Endothelial cell of umbilical vein (primary cell): ENCODE data around the gene PLB1. TPM values are rescaled to one million over a fixed set of nuclear protein-coding genes. Genes with fewer than 3 reads are reported as not detected.

Experiments
- BruUV-seq: library from RNA; stranded (reverse); fragments of 400-500 nt; replicated peaks from 2 replicates; lab custom pipeline; 2021; lab: Mats Ljungman, UMichigan
- CTCF ChIA-PET: fragments of 300-600, 350-600 bp; sonication (Branson Sonifier 250); formaldehyde crosslinking; loops from one replicate; lab custom pipeline; 2021; ENCODE audit warnings: antibody characterized with exemption, inconsistent platforms; lab: Charles Lee
- POLR2A ChIA-PET: fragments of 300-600, 350-600 bp; sonication (Branson Sonifier 250); formaldehyde crosslinking; loops from one replicate; lab custom pipeline; 2021; ENCODE audit warnings: antibody characterized with exemption, inconsistent platforms; lab: Charles Lee
- DNase-seq: peaks from one replicate; pipeline ENCODE4 v3.0.0-alpha.2; 2011; ENCODE audit warnings: low read depth, low spot score
- FAIRE-seq: peaks from 2 replicates; lab custom pipeline; 2011; peaks lifted over from hg19 to GRCh38; lab: Jason Lieb, UNC
- H2AFZ ChIP-seq: 2 replicates; pipeline ENCODE4 v1.6.0; 2012; ENCODE audit warnings: low read depth, low read length, control low read depth, inconsistent platforms
- H3K27ac ChIP-seq: 2 replicates; pipeline ENCODE4 v1.5.1; 2011; ENCODE audit warnings: low read depth, mild to moderate bottlenecking, control low read depth, low read length, moderate library complexity; ENCODE audit not compliant: insufficient read depth
- H3K27me3 ChIP-seq, 2 experiments: 2 replicates each; pipeline versions ENCODE4 v1.6.0 to v1.6.1; 2011; ENCODE audit warnings: low read length in 2 of 2, mixed read lengths in 1 of 2; ENCODE audit not compliant: control insufficient read depth in 2 of 2, insufficient read depth in 2 of 2
- H3K36me3 ChIP-seq, 2 experiments: 2 replicates in 1 of 2; 3 replicates in 1 of 2; pipeline ENCODE4 v1.5.1; 2011; ENCODE audit warnings: low read length in 2 of 2, mild to moderate bottlenecking in 1 of 2, moderate library complexity in 1 of 2; ENCODE audit not compliant: control insufficient read depth in 2 of 2, insufficient read depth in 2 of 2; ENCODE audit errors: extremely low read depth in 1 of 2
- H3K4me1 ChIP-seq: 3 replicates; pipeline ENCODE4 v1.5.1; 2011; ENCODE audit warnings: mild to moderate bottlenecking, low read length; ENCODE audit not compliant: control insufficient read depth, insufficient read depth; ENCODE audit errors: extremely low read depth
- H3K4me2 ChIP-seq: 2 replicates; pipeline ENCODE4 v1.6.1; 2011; ENCODE audit warnings: low read length, control low read depth, mixed read lengths; ENCODE audit not compliant: insufficient read depth
- H3K4me3 ChIP-seq, 3 experiments: fragments of 200-600 bp in 1 of 3; sonication (generic), shearing (Covaris generic) in 1 of 3; replicated peaks in 1 of 3; 2 replicates each; pipeline ENCODE4 v1.5.1; 2011 to 2016; ENCODE audit warnings: control low read depth in 3 of 3, low read length in 3 of 3, mild to moderate bottlenecking in 2 of 3, inconsistent platforms in 1 of 3, low read depth in 1 of 3, moderate library complexity in 1 of 3; ENCODE audit not compliant: insufficient read depth in 1 of 3
- H3K79me2 ChIP-seq: 2 replicates; pipeline ENCODE4 v1.6.0; 2012; ENCODE audit warnings: low read length, inconsistent platforms; ENCODE audit not compliant: control insufficient read depth, insufficient read depth
- H3K9ac ChIP-seq: replicated peaks from 2 replicates; pipeline ENCODE3; 2011; ENCODE audit warnings: low read length, control low read depth; ENCODE audit not compliant: insufficient read depth; ENCODE audit errors: extremely low read depth
- H3K9me1 ChIP-seq: replicated peaks from 3 replicates; pipeline ENCODE4 v1.6.0; 2011; ENCODE audit warnings: mild to moderate bottlenecking, low read length; ENCODE audit not compliant: control insufficient read depth, insufficient read depth; ENCODE audit errors: extremely low read depth
- H3K9me3 ChIP-seq: replicated peaks from 2 replicates; pipeline ENCODE4 v1.5.1; 2012; ENCODE audit warnings: low read length, inconsistent platforms; ENCODE audit not compliant: control insufficient read depth, insufficient read depth
- H4K20me1 ChIP-seq: replicated peaks from 2 replicates; pipeline ENCODE3; 2011; ENCODE audit warnings: mild to moderate bottlenecking, low read length; ENCODE audit not compliant: control insufficient read depth, insufficient read depth; ENCODE audit errors: extremely low read depth
- EZH2 ChIP-seq: IDR thresholded peaks from 2 replicates; pipeline ENCODE4 v1.6.1; 2012; ENCODE audit warnings: borderline replicate concordance, low read depth, mild to moderate bottlenecking, moderate library complexity, low read length, inconsistent platforms; ENCODE audit not compliant: severe bottlenecking
- FOS ChIP-seq: IDR thresholded peaks from 2 replicates; pipeline ENCODE4 v1.6.1; 2011; ENCODE audit warnings: mild to moderate bottlenecking, low read length, moderate library complexity, borderline replicate concordance; ENCODE audit not compliant: insufficient read depth
- GATA2 ChIP-seq: IDR thresholded peaks from 2 replicates; pipeline ENCODE4 v1.7.0; 2011; ENCODE audit warnings: low read depth, mild to moderate bottlenecking, moderate library complexity, mixed read lengths, low read length; ENCODE audit not compliant: insufficient read length, insufficient read depth
- JUN ChIP-seq: IDR thresholded peaks from 2 replicates; pipeline ENCODE4 v1.6.1; 2011; ENCODE audit warnings: borderline replicate concordance, low read depth; ENCODE audit not compliant: insufficient read length, insufficient read depth
- MYC ChIP-seq: IDR thresholded peaks from one replicate; pipeline ENCODE4 v1.6.1; 2011; ENCODE audit warnings: mild to moderate bottlenecking, low read depth, low read length
- POLR2A ChIP-seq: IDR thresholded peaks from 2 replicates; pipeline ENCODE4 v1.6.1; 2012; ENCODE audit warnings: low read depth, mild to moderate bottlenecking, control low read depth, low read length
- POLR2AphosphoS5 ChIP-seq: IDR thresholded peaks from 2 replicates; pipeline ENCODE4 v1.6.1; 2012; ENCODE audit warnings: low read depth, mild to moderate bottlenecking, control low read depth, low read length, moderate library complexity; ENCODE audit not compliant: insufficient read depth
- dilution Hi-C: fragments of 300-500 bp; cut with MboI; formaldehyde crosslinking; loops from one replicate; pipeline ENCODE4 v1.15.0; 2019; ENCODE audit warnings: low sequenced_read_pairs; ENCODE audit not compliant: extremely low pct_ligation_motif_present
- intact Hi-C: fragments of 100-400 bp; cut with micrococcal nuclease; formaldehyde crosslinking; loops from one replicate; pipeline ENCODE4 v1.10.0; 2022
- polyA plus RNA-seq, 4 experiments: library from polyadenylated mRNA; depleted of rRNA in 3 of 4; stranded (reverse) in 3 of 4; unstranded in 1 of 4; fragments of >200 nt; gene quantifications; 2 replicates each; pipeline versions ENCODE4 v1.2.1 to v1.2.3, GENCODE V29; 2011 to 2012; ENCODE audit warnings: missing spikeins in 1 of 4
- total RNA-seq: library from RNA; stranded (reverse); gene quantifications from 2 replicates; pipeline ENCODE4 v1.2.3, GENCODE V29; 2021
- TF ChIP-seq, protein P1 (sequence below): IDR thresholded peaks from 2 replicates; pipeline ENCODE4 v1.6.1; 2011; ENCODE audit not compliant: insufficient read depth, insufficient read length
- TF ChIP-seq, protein P2 (sequence below), 2 donors: IDR thresholded peaks; 1 replicate in 1 of 2; 2 replicates in 1 of 2; pipeline ENCODE4 v1.5.1; 2011; ENCODE audit warnings: low read length in 2 of 2, mild to moderate bottlenecking in 2 of 2, moderate library complexity in 2 of 2, control low read depth in 1 of 2, inconsistent platforms in 1 of 2, low read depth in 1 of 2; ENCODE audit not compliant: insufficient read depth in 1 of 2; ENCODE audit errors: extremely low read depth in 1 of 2

PLB1 gene
- total and polyA plus RNA-seq, 2 donors (not counting 3 experiments of a cell fraction or from before 2014, with no cell fraction given): 0.75 to 0.80 TPM

DNA sequence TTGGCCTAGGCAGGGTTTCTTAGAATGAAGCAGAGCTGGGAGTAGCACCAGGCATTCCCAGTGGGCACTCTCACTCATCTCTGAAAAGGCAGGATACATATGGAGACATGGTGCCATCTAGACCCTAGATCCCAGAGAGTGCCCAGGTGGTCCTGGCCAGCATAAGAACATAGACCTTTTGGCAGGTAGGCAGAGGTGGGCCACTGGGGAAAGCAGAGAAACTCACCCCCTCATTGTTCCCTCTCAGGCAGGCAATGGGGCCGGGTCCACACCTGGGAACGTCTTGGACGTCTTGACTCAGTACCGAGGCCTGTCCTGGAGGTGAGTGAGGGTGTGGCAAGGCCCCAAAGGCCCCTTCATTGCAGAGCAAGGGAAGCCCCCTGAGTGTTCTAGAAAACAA is 69.2 kb downstream of the PLB1 start:
- no peaks in the 10 kb centered on the region for H3K9me3 ChIP-seq
- CTCF ChIA-PET: interaction anchor here (5.0 kb wide), 1 partner anchor 30 kb away, joined by 96 read pairs; no protein-coding TSS in a partner anchor
- no peak overlapping the region for H3K27ac ChIP-seq
- no peak for TF ChIP-seq POLR2A
- no peak for TF ChIP-seq FOS
- TF ChIP-seq, protein P1, sequence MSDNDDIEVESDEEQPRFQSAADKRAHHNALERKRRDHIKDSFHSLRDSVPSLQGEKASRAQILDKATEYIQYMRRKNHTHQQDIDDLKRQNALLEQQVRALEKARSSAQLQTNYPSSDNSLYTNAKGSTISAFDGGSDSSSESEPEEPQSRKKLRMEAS: no peak
- TF ChIP-seq JUN: no peak
- no peak for TF ChIP-seq GATA2
- TF ChIP-seq EZH2: no peak
- TF ChIP-seq POLR2AphosphoS5: no peak
- TF ChIP-seq MYC: no peak
- TF ChIP-seq, protein P2, sequence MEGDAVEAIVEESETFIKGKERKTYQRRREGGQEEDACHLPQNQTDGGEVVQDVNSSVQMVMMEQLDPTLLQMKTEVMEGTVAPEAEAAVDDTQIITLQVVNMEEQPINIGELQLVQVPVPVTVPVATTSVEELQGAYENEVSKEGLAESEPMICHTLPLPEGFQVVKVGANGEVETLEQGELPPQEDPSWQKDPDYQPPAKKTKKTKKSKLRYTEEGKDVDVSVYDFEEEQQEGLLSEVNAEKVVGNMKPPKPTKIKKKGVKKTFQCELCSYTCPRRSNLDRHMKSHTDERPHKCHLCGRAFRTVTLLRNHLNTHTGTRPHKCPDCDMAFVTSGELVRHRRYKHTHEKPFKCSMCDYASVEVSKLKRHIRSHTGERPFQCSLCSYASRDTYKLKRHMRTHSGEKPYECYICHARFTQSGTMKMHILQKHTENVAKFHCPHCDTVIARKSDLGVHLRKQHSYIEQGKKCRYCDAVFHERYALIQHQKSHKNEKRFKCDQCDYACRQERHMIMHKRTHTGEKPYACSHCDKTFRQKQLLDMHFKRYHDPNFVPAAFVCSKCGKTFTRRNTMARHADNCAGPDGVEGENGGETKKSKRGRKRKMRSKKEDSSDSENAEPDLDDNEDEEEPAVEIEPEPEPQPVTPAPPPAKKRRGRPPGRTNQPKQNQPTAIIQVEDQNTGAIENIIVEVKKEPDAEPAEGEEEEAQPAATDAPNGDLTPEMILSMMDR (IDR thresholded peaks at IDR 0.05; ENCODE audit: extremely low read depth in 1 of 2, insufficient read depth in 1 of 2, low read depth in 1 of 2, low read length in 2 of 2): no peak
- no peak overlapping the region for H3K4me3 ChIP-seq
- dilution Hi-C loops: no loop called here
- POLR2A ChIA-PET: no interaction called here
- H2AFZ ChIP-seq: no peak overlapping the region
- no peak for DNase-seq
- no peak overlapping the region for H3K4me2 ChIP-seq
- BruUV-seq: no TSS peak
- H3K4me1 ChIP-seq: peaks cover 2% of the 10 kb centered on the region
- no peak for FAIRE-seq
- no peaks in the 10 kb centered on the region for H4K20me1 ChIP-seq
- no peaks in the 10 kb centered on the region for H3K9me1 ChIP-seq
- no peaks in the 10 kb centered on the region for H3K79me2 ChIP-seq
- H3K36me3 ChIP-seq: no peaks in the 10 kb centered on the region
- no peak overlapping the region for H3K9ac ChIP-seq
- no peaks in the 10 kb centered on the region for H3K27me3 ChIP-seq
- intact Hi-C loops: loop anchor here (5.0 to 10.0 kb wide), 2 partner anchors 362 to 810 kb away; no protein-coding TSS in a partner anchor
